IPS DF 6.9 (cell line): ENCODE data around the gene PDCD1.

Experiments
- DNase-seq: peaks from one replicate; pipeline ENCODE4 v3.0.0-alpha.2; 2013; ENCODE audit warnings: low read depth, low spot score
- H3K27ac ChIP-seq: one replicate; pipeline ENCODE4 v1.5.1; 2013; ENCODE audit warnings: low read length, control low read depth
- H3K27me3 ChIP-seq: 2 replicates; pipeline ENCODE4 v1.6.1; 2013; ENCODE audit warnings: mild to moderate bottlenecking, low read length; ENCODE audit not compliant: control insufficient read depth, insufficient read depth
- H3K36me3 ChIP-seq: 2 replicates; pipeline ENCODE4 v1.6.1; 2013; ENCODE audit warnings: low read length; ENCODE audit not compliant: control insufficient read depth, insufficient read depth
- H3K4me1 ChIP-seq: 2 replicates; pipeline ENCODE4 v1.6.1; 2013; ENCODE audit warnings: low read length; ENCODE audit not compliant: control insufficient read depth, insufficient read depth
- H3K4me3 ChIP-seq: 2 replicates; pipeline ENCODE4 v1.5.1; 2013; ENCODE audit warnings: mild to moderate bottlenecking, low read length
- H3K9me3 ChIP-seq: 2 replicates; pipeline ENCODE4 v1.6.1; 2013; ENCODE audit warnings: low read length, inconsistent platforms; ENCODE audit not compliant: control insufficient read depth, insufficient read depth
- WGBS: extraction: QIAGEN DNeasy Blood & Tissue Kit; methylation state at CpG from one replicate; pipeline ENCODE4 v1.1.7; 2013; ENCODE audit warnings: mixed read lengths, missing lambda C conversion rate; ENCODE audit not compliant: insufficient read length, insufficient coverage; 5-methylcytosine and 5-hydroxymethylcytosine counted together

The PDCD1 gene

DNA sequence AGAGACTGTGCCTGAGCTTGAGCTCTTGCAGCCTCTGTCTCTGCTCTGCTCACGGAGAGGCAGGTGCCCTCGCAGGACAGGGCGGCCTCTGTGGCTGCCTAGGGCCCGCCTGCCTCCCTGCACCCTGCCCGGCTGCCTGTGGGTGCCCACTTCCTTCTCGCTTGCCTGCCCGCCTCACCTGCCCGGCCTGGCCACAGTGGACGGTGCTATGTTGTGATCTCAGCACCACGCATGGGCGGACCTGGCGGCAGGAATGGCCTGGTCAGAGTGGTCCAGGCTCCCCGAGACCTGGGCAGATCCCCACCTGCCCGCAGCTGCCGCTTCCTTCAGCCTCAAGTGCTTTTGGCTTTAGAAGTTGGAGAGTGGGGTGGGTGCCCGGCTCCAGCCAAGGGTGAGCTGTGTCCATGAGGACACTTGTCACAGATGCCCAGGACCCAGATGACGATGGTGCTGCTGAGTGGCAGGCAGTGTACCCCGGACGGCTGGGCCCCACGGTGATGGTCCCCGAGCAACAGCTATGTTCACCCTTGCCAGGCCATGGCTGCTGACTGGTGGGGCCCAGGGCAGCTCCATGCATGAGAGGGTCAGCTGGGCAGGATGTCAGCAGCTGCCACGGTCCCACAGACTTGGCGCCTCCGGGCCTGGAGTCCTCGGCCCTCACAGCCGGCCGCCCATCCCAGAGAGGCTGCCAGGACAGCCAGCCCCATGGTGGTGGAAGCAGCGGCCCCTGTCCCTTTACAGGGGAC is 36.2 kb upstream of the PDCD1 start:
- H3K27ac ChIP-seq: no peak overlapping the region
- DNase-seq: no peak
- no CpG with 5 or more reads among the region's 28 CpGs for WGBS

GRCh38 chr2:241894056-241894641 is 35.5 kb upstream of the PDCD1 start:
- WGBS: no CpG with 5 or more reads among the region's 23 CpGs

More for the DNA sequence above, 36.2 kb upstream of the PDCD1 start:
- Histone ChIP-seq H3K27me3 (no peaks in the 10 kb centered on the region), H3K4me1 (peaks cover 4% of the 10 kb centered on the region; the same call in 1 of the 2 replicates), H3K9me3 (no peaks in the 10 kb centered on the region), H3K36me3 (no peaks in the 10 kb centered on the region), H3K4me3 (no peak overlapping the region)

DNA sequence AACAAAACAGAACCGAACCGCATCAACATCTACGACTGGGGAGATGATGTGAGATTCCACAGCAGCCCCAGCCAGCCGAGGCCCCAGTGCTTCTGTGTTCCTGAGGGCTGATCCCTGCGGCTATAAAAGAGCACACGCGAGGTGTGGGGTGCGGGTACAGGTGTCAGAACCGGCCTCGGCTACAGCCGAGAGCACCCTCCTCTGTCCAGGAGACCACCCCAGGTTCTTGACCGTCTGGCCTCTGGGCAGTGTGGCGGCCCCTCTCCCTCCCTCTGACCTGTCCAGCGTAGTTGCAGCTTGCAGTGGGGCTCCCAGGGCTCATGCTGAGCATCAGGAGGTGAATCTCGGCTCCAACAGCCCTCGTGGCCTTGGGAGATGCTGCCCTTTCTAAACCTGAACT is 34.6 kb upstream of the PDCD1 start:
- Histone ChIP-seq H3K27ac (no peak overlapping the region), H3K9me3 (no peaks in the 10 kb centered on the region), H3K27me3 (no peaks in the 10 kb centered on the region), H3K4me3 (no peak overlapping the region), H3K4me1 (peaks cover 2% of the 10 kb centered on the region; the same call in 1 of the 2 replicates), H3K36me3 (no peaks in the 10 kb centered on the region)
- WGBS: no CpG with 5 or more reads among the region's 16 CpGs
- DNase-seq: no peak

More at GRCh38 chr2:241894056-241894641, 35.5 kb upstream of the PDCD1 start:
- DNase-seq: no peak
- H3K4me3 ChIP-seq: no peak overlapping the region
- no peaks in the 10 kb centered on the region for H3K36me3 ChIP-seq
- no peak overlapping the region for H3K27ac ChIP-seq
- H3K27me3 ChIP-seq: no peaks in the 10 kb centered on the region
- H3K9me3 ChIP-seq: no peaks in the 10 kb centered on the region
- H3K4me1 ChIP-seq: peaks cover 4% of the 10 kb centered on the region; the same call in 1 of the 2 replicates

DNA sequence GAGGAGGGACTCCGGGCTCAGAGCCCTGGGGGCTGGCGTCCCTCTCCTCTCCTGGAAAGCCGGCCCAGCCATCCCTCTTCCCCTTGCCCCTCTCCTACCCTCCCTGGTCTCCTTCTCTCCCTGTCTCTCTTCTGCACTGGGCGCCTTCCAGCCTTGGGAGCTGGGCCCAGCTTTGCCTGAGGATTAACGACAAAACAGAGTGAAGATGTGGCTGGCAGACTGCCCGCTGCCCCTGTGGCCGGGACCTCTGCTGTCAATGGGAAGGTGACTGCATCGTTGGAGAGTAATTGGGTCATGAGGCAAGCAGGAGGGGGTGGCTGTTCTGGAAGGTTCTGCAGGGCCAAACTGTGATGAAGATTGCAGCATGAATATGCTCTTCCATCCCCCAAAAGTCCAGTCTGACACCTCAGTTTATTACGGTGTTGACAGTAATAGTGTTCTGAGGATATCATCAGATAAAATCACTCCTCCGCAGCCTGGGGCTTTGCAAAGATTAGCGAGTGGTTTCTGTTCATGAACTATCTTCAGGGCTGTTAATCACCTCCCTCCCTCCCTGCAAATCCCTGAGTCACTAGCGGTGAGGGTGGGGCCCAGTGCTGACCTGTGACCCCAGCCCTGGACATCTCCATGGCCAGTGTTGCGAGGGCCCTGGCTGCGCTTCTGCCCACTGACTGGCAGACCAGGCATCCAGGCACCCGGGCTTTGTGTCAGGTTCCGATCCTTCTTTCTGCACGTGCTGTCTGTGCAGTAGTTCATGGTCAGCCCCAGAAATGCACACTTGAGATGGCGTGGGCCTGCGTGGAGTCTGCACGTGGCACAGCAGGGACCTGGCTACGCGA is 33.8 kb upstream of the PDCD1 start:
- no peaks in the 10 kb centered on the region for H3K36me3 ChIP-seq
- no peak overlapping the region for H3K27ac ChIP-seq
- DNase-seq: no peak
- H3K4me1 ChIP-seq: peaks cover 2% of the 10 kb centered on the region; the same call in 1 of the 2 replicates
- H3K9me3 ChIP-seq: no peaks in the 10 kb centered on the region
- H3K4me3 ChIP-seq: no peak overlapping the region
- no CpG with 5 or more reads among the region's 22 CpGs for WGBS
- no peaks in the 10 kb centered on the region for H3K27me3 ChIP-seq

DNA sequence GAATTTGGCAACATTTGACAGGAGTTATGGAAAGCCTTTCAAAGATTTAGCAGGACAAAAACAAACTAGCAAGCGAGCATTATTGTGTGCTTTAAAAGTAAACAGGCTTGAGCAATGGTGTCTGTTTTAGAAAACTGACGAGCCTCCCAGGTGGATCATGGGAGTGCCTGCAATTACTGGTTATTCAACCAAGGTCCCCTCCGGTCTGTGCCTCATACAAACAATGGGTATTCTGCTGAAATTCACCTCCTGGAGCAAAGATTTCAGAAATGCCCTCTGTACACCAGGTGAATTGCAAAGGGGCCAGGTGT is 33.2 kb upstream of the PDCD1 start:
- no peak for DNase-seq
- no peak overlapping the region for H3K4me3 ChIP-seq
- H3K4me1 ChIP-seq: peaks cover 2% of the 10 kb centered on the region; the same call in 1 of the 2 replicates
- WGBS: no CpG with 5 or more reads among the region's 3 CpGs
- no peaks in the 10 kb centered on the region for H3K27me3 ChIP-seq
- H3K36me3 ChIP-seq: no peaks in the 10 kb centered on the region
- no peak overlapping the region for H3K27ac ChIP-seq
- H3K9me3 ChIP-seq: no peaks in the 10 kb centered on the region

GRCh38 chr2:241891315-241891987 is 32.8 kb upstream of the PDCD1 start:
- no peaks in the 10 kb centered on the region for H3K9me3 ChIP-seq
- H3K27me3 ChIP-seq: no peaks in the 10 kb centered on the region
- H3K36me3 ChIP-seq: no peaks in the 10 kb centered on the region
- no peak overlapping the region for H3K27ac ChIP-seq
- no CpG with 5 or more reads among the region's 27 CpGs for WGBS
- no peak for DNase-seq
- peaks cover 2% of the 10 kb centered on the region; the same call in 1 of the 2 replicates for H3K4me1 ChIP-seq
- no peak overlapping the region; the same call in 1 of the 2 replicates for H3K4me3 ChIP-seq

DNA sequence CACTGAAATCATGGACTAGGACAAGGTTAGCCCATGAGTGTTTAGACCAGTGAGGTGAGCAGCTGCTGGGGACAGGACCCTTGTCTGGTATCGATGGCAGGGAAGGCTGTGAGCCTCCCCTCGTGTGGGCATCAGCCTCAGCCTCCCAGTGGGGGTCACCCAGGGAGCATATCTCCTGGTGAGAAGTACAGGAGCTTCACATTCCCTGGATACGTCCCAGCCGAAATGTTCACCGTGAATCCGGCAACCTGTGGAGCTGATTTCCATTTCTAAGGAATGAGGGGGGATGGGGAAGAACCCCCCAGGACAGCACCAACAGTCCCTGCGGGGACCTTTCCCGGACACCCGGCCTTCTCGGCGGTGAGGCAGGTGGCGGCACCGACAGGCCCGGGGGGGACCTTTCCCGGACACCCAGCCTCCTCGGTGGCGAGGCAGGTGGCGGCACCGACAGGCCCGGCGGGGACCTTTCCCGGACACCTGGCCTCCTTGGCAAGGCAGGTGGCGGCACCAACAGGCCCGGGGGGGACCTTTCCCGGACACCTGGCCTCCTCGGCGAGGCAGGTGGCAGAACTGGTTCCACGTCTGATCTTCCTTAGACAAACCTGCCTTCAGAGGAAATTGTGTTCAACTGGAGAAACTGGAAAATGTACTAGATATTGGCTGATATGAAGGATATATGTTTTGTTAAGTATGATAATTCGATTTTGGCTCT is 32.0 kb upstream of the PDCD1 start:
- Histone ChIP-seq H3K27me3 (no peaks in the 10 kb centered on the region), H3K36me3 (no peaks in the 10 kb centered on the region), H3K4me1 (peaks cover 2% of the 10 kb centered on the region; the same call in 1 of the 2 replicates), H3K4me3 (no peak overlapping the region), H3K27ac (no peak overlapping the region), H3K9me3 (no peaks in the 10 kb centered on the region)
- no peak for DNase-seq
- WGBS: 100% methylated on average over 1 of the region's 29 CpGs

GRCh38 chr2:241888641-241889040 is 29.9 kb upstream of the PDCD1 start:
- WGBS: no CpG with 5 or more reads among the region's 6 CpGs
- Histone ChIP-seq H3K27me3 (no peaks in the 10 kb centered on the region), H3K36me3 (no peaks in the 10 kb centered on the region; the same call in 1 of the 2 replicates), H3K4me3 (no peak overlapping the region), H3K9me3 (no peaks in the 10 kb centered on the region), H3K4me1 (peaks cover 2% of the 10 kb centered on the region; the same call in 1 of the 2 replicates), H3K27ac (no peak overlapping the region)
- no peak for DNase-seq

DNA sequence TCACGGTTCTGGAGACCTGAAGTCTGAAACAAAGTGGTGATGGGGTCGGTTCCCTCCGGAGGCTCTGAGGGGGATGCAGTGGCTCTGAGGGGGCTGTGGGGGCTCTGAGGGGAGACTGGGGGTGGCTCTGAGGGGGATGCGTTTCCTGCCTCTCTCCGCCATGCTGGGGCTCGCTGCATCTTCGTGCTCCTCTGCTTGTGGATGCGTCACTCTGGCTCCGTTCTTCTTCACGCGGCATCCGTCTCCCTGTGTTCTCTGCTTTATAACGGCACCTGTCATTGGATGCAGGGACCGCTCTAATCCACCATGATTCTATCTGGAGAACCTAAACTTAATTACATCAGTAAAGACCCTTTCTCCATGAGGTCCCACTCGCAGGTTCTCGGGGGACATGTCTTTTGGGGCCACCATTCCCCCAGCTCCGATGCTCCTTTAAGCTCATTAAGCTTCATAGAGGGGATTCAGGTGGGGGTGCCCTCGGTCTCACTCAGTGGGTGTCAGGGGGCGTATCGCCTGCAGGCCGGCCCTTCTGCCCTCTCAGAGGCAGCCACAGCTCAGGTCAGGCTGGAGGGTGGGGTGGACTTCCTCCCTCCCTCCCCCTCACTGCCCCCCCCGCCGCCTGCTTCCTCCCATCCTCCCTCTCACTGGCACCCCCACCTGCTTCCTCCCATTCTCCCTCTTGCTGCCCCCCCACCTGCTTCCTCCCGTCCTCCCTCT is 29.3 kb upstream of the PDCD1 start:
- Histone ChIP-seq H3K4me1 (peaks cover 2% of the 10 kb centered on the region; the same call in 1 of the 2 replicates), H3K9me3 (no peaks in the 10 kb centered on the region), H3K27me3 (no peaks in the 10 kb centered on the region), H3K4me3 (no peak overlapping the region), H3K36me3 (no peaks in the 10 kb centered on the region; the same call in 1 of the 2 replicates), H3K27ac (no peak overlapping the region)
- DNase-seq: no peak
- WGBS: no CpG with 5 or more reads among the region's 24 CpGs
